GM21447 (cell line): Measurements from ENCODE around the gene RAP1B.
A peak's percentile ranks its signal among the peaks of the same experiment; 100 is the strongest.
"Not testable (repeated sequence)": the region's sequence is repeated elsewhere in the genome, so short reads cannot be mapped to it uniquely, and the experiment has no call there.

Experiments
- ATAC-seq: cut with Tn5 transposase; IDR thresholded peaks from one replicate; pipeline ENCODE4 v1.9.1; 2021; ENCODE audit not compliant: unreplicated experiment

Gene RAP1B

GRCh38 chr12:68632486-68632885, 21.8 kb downstream of the RAP1B start:
- ATAC-seq: no peak

GRCh38 chr12:68633614-68634558, 23.2 kb downstream of the RAP1B start:
- ATAC-seq: peak; percentile 46

- ATAC-seq: no peak
Observed at GRCh38 chr12:68636268-68636667, 25.6 kb downstream of the RAP1B start.

DNA sequence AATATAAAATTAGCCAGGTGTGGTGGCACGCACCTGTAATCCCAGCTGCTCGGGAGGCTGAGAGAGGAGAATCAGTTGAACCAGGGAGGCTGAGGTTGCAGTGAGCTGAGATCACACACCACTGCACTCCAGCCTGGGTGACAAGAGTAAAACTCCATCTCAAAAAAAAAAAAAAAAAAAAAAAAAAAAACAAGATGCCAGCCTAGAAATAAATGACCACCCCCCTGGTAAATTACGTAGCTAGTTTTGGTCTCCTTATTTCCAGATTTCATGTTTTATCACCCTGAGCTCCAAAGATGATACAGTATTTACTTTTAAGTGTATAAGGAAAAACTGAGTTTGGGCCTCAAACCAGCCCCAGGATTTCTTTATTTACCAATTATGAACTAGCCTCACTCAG, 26.7 kb downstream of the RAP1B start:
- ATAC-seq: not testable (repeated sequence)

DNA sequence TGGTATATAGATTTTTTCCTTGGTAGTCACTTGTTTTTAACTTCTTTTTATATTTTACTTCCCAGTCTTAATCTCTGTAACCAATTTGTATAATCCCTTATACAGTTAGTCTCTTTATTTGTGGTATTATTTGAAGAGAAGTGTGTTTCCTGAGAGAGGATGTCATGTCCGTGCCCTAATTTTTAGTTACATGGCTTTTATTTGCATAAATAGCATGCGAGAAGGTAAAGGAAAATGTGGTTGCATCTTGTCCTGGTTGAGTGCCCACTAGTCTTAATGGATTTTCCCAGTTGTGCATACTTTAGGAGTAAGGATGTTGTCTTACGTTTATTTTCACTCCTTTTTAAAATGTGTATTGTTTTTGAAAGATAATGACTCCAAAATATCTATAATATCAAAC, 27.5 kb downstream of the RAP1B start:
- no peak for ATAC-seq

- no peak for ATAC-seq
Observed at GRCh38 chr12:68638721-68639395, 28.2 kb downstream of the RAP1B start.

DNA sequence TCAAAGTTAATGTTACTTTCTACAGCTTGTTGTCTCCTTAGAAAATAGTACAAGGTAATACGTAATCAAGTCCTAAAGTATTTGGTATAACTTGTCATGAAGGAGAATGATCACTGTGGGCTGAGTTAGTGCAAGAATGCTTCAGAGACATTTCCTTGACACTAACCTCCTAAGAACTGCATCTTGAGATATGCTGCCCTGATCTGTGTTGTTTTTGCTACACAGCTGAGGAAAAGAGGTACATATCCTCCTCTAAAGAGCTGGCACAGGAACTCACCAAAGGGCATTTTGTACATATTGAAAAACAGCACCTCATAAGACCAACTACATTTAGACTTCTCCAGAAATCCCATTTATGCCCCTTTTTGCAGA, 28.7 kb downstream of the RAP1B start:
- no peak for ATAC-seq

- peak; percentile 91 for ATAC-seq
Observed at GRCh38 chr12:68641138-68641537, 30.4 kb downstream of the RAP1B start.

DNA sequence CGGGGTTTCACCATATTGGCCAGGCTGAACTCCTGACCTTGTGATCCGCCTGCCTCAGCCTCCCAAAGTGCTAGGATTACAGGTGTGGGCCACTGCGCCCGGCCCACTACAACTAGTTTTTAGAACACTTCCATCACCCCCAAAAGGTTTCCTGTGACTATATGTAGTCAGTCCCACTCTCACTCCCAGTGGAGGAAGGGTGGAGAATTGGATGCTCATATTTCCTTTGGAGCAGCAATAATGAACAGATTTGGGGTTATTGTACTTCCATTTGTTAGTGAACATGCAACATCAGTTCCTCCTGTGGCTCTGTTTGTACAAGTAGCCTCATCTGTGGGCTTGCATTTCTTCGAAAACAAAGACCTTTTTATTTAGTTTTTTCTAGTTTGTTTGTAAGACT, 35.8 kb downstream of the RAP1B start:
- ATAC-seq: no peak

GRCh38 chr12:68647507-68647906, 36.8 kb downstream of the RAP1B start:
- ATAC-seq: no peak

DNA sequence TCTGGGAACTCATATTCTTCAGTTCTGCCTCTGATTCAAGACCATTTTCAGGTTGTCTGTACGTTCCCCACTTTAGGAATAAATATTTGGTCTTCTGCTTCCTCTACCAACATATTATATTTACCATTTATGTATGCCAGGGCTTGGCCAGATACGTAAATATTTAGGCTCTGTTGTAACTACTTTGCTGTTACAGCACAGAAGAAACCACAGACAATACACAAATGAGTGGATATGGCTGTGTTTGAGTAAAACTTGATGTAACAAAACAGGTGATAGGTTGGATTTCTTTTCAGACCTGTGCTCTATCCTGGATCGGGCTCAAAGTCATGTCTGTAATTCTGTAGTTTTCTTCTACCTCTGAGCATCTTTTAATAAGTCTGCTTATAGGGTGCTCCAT, 37.5 kb downstream of the RAP1B start:
- no peak for ATAC-seq

- no peak for ATAC-seq
Observed at GRCh38 chr12:68665016-68665569, 54.4 kb downstream of the RAP1B start.

DNA sequence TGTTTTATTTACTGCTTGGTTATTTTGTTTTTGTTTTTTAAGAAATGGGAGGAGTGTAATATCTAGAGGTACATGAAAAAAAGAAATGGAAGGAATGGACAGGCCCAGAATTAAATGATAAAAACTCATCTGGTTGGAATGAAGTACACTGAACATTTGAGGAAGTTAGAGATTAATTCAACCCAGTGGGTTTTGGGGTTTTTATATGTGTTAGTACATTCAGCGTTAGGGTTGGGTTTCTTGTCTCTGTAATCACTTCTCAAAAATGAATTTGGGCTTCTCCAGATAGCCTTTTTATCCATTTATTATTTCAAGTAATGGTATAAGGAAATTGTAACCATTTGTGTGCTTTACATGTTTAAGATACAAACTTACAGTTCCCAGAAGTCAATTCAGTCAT, 56.6 kb downstream of the RAP1B start:
- no peak for ATAC-seq

DNA sequence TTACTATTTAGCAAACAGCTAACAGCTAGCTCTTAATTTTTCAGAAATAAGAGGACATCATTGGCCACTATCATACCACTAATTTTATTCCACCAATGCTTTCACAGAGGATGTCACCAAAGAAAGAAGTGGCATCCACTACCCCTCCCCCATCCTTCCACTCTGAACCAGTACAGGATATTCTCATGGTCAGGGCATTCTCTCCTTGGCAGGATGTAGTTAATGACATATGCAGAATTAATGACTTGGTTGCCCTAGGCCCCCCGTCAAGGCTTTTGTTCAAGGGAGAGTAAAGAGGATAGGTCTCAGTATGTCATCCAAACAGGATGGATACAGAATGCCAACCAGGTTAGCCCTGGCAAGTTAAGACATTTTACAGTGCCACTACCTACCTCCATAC, 57.2 kb downstream of the RAP1B start:
- no peak for ATAC-seq

GRCh38 chr12:68671179-68671578, 60.5 kb downstream of the RAP1B start:
- no peak for ATAC-seq

GRCh38 chr12:68673788-68674187, 63.1 kb downstream of the RAP1B start:
- ATAC-seq: no peak

GRCh38 chr12:68674376-68674775, 63.7 kb downstream of the RAP1B start:
- ATAC-seq: no peak

GRCh38 chr12:68675101-68675842, 64.6 kb downstream of the RAP1B start:
- no peak for ATAC-seq

GRCh38 chr12:68676854-68677253, 66.2 kb downstream of the RAP1B start:
- ATAC-seq: not testable (repeated sequence)

DNA sequence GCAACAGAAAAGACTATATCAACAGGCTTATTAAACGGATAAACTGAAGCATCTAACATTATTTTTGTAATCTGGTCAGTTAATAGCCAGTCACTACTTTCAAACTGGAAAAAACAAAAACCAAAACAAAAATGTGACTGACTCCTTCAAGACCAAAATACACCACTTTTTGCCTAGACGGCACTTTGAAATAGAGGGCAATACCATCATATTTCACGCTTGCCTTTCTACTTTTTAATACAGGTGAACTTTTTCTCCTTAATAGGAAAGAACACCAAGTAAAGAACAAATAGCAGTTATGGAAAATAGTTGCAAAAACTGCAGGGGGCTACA, 75.5 kb downstream of the RAP1B start:
- ATAC-seq: no peak
